ENCODE results near the gene TMPRSS11E.

DNA sequence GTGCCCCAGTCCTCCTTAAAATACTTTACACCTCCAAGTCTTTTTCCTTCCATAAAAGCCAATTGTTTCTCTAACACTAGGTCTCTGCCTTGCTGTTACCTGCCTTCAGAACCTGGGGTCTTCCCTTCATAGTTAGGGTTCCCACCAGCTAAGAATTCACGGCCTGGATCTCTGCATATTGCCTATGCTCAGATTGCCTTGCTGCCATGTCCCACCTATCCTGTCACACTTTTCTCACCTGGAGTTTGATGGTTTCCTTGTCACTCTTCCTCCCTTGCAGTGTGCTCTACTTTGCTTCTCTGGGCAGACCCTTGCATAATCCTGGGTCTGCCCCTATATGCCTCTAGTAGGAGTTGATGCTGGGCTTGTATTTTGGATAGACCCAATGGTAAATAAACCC lies 36.6 kb upstream of the TMPRSS11E start:
- TF ChIP-seq, protein P1, sequence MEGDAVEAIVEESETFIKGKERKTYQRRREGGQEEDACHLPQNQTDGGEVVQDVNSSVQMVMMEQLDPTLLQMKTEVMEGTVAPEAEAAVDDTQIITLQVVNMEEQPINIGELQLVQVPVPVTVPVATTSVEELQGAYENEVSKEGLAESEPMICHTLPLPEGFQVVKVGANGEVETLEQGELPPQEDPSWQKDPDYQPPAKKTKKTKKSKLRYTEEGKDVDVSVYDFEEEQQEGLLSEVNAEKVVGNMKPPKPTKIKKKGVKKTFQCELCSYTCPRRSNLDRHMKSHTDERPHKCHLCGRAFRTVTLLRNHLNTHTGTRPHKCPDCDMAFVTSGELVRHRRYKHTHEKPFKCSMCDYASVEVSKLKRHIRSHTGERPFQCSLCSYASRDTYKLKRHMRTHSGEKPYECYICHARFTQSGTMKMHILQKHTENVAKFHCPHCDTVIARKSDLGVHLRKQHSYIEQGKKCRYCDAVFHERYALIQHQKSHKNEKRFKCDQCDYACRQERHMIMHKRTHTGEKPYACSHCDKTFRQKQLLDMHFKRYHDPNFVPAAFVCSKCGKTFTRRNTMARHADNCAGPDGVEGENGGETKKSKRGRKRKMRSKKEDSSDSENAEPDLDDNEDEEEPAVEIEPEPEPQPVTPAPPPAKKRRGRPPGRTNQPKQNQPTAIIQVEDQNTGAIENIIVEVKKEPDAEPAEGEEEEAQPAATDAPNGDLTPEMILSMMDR (IDR thresholded peaks at IDR 0.05) = no peak
- TF ChIP-seq POLR2A (IDR thresholded peaks at IDR 0.05) = no peak
